Lower leg skin (tissue), 4 donors: ENCODE results near the gene PSME4. TPM values are rescaled to one million over a fixed set of nuclear protein-coding genes. Genes with fewer than 3 reads are reported as not detected.

Experiments used
- DNase-seq, 2 donors: peaks; one replicate each; pipeline ENCODE4 v3.0.0-alpha.2; 2019; ENCODE audit warnings: low spot score in 2 of 2
- H3K4me3 ChIP-seq: fragments of 200-600 bp; sonication (generic); 2 replicates; pipeline ENCODE4 v1.5.1; 2017; ENCODE audit warnings: mild to moderate bottlenecking, low read depth; ENCODE audit not compliant: poor library complexity, severe bottlenecking
- POLR2A ChIP-seq, 2 donors: fragments of 450-650 bp; IDR thresholded peaks; one replicate each; pipeline ENCODE4 v1.6.1; 2016 to 2017; ENCODE audit warnings: antibody characterized with exemption in 2 of 2, mild to moderate bottlenecking in 1 of 2, moderate library complexity in 1 of 2
- WGBS, 2 donors: methylation state at CpG; one replicate each; pipeline ENCODE4 v1.1.5; 2018; 5-methylcytosine and 5-hydroxymethylcytosine counted together
- intact Hi-C: fragments of 100-400 bp; cut with DNase I; formaldehyde crosslinking; loops from one replicate; pipeline ENCODE4 v1.15.0; 2023; ENCODE audit warnings: low total_unique reads
- total RNA-seq, 4 donors: library from RNA; depleted of rRNA; stranded (reverse); fragments of >200 nt; gene quantifications; one replicate each; pipeline ENCODE4 v1.1.0, GENCODE V29; 2016
- TF ChIP-seq, protein P1 (sequence below), 3 donors: fragments of 450-650 bp; IDR thresholded peaks; one replicate each; pipeline ENCODE4 v1.5.1; 2016; ENCODE audit warnings: antibody characterized with exemption in 3 of 3, mild to moderate bottlenecking in 3 of 3, moderate library complexity in 2 of 3

Gene PSME4
- total RNA-seq, 4 donors from 2014 or later: 29.7 to 42.2 (median 32.6) TPM

DNA sequence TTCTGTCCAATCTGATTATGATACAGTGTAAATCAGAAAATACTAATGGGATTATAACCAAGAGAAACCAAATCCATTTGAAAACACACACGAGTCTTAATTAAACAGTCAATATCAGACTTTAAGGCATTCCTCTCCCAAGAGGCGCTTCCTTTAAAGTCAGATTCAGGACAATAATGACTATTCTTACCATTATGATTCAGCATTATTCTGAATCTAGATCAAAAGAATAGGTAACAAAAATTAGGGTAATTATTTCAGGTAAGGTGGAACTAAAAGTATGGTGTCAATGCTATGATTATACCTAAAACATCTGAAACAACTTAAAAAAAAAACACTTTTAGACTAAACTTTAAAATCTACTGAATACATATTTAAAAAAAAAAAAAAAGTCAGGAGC, 12.3 kb downstream of the PSME4 start:
- no peak for DNase-seq
- no peak overlapping the region for H3K4me3 ChIP-seq
- WGBS, 2 donors: 95% methylated on average over 2 of the region's 2 CpGs
- intact Hi-C loops: no loop called here
- TF ChIP-seq, protein P1, sequence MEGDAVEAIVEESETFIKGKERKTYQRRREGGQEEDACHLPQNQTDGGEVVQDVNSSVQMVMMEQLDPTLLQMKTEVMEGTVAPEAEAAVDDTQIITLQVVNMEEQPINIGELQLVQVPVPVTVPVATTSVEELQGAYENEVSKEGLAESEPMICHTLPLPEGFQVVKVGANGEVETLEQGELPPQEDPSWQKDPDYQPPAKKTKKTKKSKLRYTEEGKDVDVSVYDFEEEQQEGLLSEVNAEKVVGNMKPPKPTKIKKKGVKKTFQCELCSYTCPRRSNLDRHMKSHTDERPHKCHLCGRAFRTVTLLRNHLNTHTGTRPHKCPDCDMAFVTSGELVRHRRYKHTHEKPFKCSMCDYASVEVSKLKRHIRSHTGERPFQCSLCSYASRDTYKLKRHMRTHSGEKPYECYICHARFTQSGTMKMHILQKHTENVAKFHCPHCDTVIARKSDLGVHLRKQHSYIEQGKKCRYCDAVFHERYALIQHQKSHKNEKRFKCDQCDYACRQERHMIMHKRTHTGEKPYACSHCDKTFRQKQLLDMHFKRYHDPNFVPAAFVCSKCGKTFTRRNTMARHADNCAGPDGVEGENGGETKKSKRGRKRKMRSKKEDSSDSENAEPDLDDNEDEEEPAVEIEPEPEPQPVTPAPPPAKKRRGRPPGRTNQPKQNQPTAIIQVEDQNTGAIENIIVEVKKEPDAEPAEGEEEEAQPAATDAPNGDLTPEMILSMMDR (IDR thresholded peaks at IDR 0.05): no peak
- TF ChIP-seq POLR2A (IDR thresholded peaks at IDR 0.05): no peak

DNA sequence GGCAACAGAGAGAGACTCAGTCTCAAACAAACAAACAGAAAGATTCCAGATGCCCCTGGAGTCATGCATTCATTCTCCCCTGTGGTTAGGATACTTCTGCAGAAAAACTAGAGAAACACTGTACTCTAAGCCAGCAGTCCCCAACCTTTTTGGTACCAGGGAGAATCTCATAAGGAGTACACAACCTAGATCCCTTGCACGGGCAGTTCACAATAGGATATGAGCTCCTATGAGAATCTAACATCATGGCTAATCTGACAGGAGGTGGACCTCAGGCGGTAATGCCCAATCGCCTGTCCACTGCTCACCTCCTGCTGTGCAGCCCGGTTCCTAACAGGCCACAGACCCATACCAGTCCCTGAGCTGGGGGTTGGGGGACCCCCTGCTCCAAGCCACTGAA, 18.3 kb downstream of the PSME4 start:
- no peak for TF ChIP-seq POLR2A (IDR thresholded peaks at IDR 0.05)
- TF ChIP-seq, protein P1 (IDR thresholded peaks at IDR 0.05): no peak
- no peak for DNase-seq
- no peak overlapping the region for H3K4me3 ChIP-seq
- intact Hi-C loops: no loop called here
- WGBS, 2 donors: 89 to 98% methylated on average over 4 of the region's 4 CpGs

DNA sequence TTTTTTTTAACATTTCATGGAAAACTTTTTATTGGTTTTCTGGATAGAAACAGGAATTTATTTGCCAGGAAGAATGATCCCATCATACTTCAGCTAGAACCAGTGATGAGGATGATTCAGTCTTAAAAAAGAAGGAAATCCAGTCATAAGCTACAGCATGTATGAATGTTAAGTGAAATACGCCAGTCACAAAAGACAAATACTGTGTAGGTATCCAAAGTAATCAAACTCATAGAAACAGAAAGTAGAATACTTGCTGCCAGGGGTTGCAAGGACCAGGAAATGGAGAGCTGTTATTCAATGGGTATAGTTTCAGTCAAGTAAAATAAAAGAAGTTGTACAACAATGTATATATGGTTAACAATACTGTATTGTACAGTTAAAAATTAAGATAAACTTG, 21.3 kb downstream of the PSME4 start:
- no peak for TF ChIP-seq POLR2A (IDR thresholded peaks at IDR 0.05)
- TF ChIP-seq, protein P1 (IDR thresholded peaks at IDR 0.05): no peak
- intact Hi-C loops: no loop called here
- no peak for DNase-seq
- H3K4me3 ChIP-seq: no peak overlapping the region
- WGBS, 2 donors: 86 to 92% methylated on average over 1 of the region's 1 CpG

DNA sequence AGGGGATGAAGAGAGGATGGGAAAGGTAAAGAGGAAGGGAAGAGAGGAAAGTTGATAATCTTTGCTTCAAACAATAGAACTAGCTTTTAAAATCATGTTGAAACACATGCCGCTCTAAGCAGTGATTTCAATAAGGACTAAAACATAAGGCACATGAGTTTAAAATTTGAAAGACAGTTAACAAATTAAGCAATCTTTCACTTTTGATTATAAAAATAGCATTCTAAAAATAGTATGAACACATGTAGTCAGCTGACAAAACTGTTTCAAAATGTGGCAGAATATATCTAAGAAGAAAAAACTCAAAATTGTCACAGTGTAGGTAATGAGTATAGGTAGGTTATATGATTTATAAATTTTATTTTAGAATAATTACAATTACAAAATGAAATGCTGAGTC, 25.3 kb downstream of the PSME4 start:
- no peak for TF ChIP-seq POLR2A (IDR thresholded peaks at IDR 0.05)
- TF ChIP-seq, protein P1 (IDR thresholded peaks at IDR 0.05): no peak
- DNase-seq: no peak
- 72 to 81% methylated on average over 1 of the region's 1 CpG for WGBS, 2 donors
- H3K4me3 ChIP-seq: no peak overlapping the region
- intact Hi-C loops: no loop called here

DNA sequence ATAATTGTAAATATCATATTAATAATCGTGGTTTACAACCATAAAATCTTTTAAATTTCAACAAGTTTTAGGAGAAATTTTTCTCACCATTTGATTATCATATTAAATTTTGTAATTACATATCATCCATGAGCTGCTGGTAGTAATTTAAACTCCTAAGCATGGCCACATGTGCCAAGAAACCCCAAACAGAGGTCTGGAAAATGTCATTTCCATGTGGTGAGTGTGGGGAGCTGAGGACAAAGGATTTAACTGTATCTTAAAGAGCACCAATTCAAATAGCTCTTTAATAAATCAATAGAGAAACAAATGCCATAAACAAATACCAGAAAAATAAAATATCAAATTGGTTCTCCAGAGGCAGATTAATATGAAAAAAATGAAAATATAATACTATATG, 26.3 kb downstream of the PSME4 start:
- no peak for TF ChIP-seq POLR2A (IDR thresholded peaks at IDR 0.05)
- TF ChIP-seq, protein P1 (IDR thresholded peaks at IDR 0.05): no peak
- H3K4me3 ChIP-seq: no peak overlapping the region
- DNase-seq: no peak
- 84 to 86% methylated on average over 1 of the region's 1 CpG for WGBS, 2 donors
- intact Hi-C loops: no loop called here

DNA sequence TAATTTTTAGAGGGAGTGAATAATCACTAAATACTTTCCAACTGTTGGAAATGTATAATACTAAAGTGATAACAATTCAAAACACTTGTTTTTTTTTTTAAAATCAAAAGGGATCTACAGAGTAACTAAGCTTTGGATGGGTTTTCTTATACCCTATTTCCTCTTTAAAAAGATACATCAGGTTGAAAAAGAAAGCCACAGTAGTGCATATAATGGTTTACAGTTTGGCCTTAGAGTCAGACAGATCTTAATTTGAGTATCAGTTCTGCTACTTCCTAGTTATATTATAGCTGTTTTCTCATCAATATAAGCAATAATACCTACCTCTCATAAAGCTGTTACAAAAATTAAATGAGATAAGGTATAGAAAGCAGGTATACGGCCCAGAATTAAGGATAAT, 28.5 kb downstream of the PSME4 start:
- no peak overlapping the region for H3K4me3 ChIP-seq
- no peak for DNase-seq
- intact Hi-C loops: no loop called here
- TF ChIP-seq, protein P1 (IDR thresholded peaks at IDR 0.05): no peak
- TF ChIP-seq POLR2A (IDR thresholded peaks at IDR 0.05): no peak
- 94 to 95% methylated on average over 1 of the region's 1 CpG for WGBS, 2 donors
